Neural crest cell (in vitro differentiated cells): ENCODE measurements around the gene TBX19. TPM values are rescaled to one million over a fixed set of nuclear protein-coding genes. Genes with fewer than 3 reads are reported as not detected.

Source experiments
- DNase-seq: peaks from one replicate; pipeline ENCODE4 v3.0.0; 2021; ENCODE audit warnings: low read depth, mixed read lengths, low spot score
- H3K27ac Mint-ChIP-seq: one replicate; pipeline ENCODE4 v1.8.0; 2021; ENCODE audit warnings: mild to moderate bottlenecking, mixed read lengths; ENCODE audit not compliant: unreplicated experiment
- H3K27me3 Mint-ChIP-seq: 2 replicates; pipeline ENCODE4 v1.8.0; 2021; ENCODE audit warnings: low read depth, mild to moderate bottlenecking, mixed read lengths
- H3K36me3 Mint-ChIP-seq: 2 replicates; pipeline ENCODE4 v1.8.0; 2021; ENCODE audit warnings: low read depth, mild to moderate bottlenecking, mixed read lengths
- H3K4me1 Mint-ChIP-seq: 2 replicates; pipeline ENCODE4 v1.8.0; 2021; ENCODE audit warnings: mixed read lengths
- H3K4me3 Mint-ChIP-seq: one replicate; pipeline ENCODE4 v1.8.0; 2021; ENCODE audit warnings: mild to moderate bottlenecking, mixed read lengths
- H3K9me3 Mint-ChIP-seq: 2 replicates; pipeline ENCODE4 v1.8.0; 2021; ENCODE audit warnings: mixed read lengths
- total RNA-seq: library from RNA; stranded (reverse); gene quantifications from 2 replicates; pipeline ENCODE4 v1.2.1, GENCODE V29; 2021
- TF ChIP-seq, protein P1 (sequence below): fragments of 200-600 bp; sonication (generic); conservative IDR thresholded peaks from 2 replicates; pipeline ENCODE4 v1.5.0; 2021; ENCODE audit warnings: antibody characterized with exemption, mild to moderate bottlenecking

The TBX19 gene
- total RNA-seq, 1 donor from 2014 or later = 0.68 TPM

DNA sequence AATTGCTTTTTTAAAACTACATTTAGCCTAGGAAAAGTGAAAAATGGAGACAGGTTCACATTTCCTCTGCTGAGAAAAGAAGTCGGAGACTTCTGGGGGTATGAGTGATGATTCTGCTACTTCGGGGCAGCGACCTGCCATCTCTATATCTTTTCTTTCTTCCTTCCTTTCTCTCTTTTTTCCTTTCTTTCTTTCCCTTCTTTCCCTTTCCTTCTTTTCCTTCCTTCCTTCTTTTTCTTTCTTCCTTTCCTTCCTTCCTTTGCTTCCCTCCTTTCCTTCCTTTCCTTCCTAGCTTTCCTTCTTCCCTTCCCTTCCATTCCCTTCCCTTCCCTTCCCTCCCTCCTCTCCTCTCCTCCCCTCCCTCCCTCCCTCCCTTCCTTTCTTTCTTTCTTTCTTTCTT, 17.8 kb downstream of the TBX19 start:
- no peaks in the 10 kb centered on the region for H3K36me3 Mint-ChIP-seq
- peaks cover 6% of the 10 kb centered on the region for H3K4me1 Mint-ChIP-seq
- no peak for DNase-seq
- H3K27me3 Mint-ChIP-seq = no peaks in the 10 kb centered on the region
- H3K9me3 Mint-ChIP-seq = no peaks in the 10 kb centered on the region
- no peak overlapping the region for H3K4me3 Mint-ChIP-seq
- TF ChIP-seq, protein P1, sequence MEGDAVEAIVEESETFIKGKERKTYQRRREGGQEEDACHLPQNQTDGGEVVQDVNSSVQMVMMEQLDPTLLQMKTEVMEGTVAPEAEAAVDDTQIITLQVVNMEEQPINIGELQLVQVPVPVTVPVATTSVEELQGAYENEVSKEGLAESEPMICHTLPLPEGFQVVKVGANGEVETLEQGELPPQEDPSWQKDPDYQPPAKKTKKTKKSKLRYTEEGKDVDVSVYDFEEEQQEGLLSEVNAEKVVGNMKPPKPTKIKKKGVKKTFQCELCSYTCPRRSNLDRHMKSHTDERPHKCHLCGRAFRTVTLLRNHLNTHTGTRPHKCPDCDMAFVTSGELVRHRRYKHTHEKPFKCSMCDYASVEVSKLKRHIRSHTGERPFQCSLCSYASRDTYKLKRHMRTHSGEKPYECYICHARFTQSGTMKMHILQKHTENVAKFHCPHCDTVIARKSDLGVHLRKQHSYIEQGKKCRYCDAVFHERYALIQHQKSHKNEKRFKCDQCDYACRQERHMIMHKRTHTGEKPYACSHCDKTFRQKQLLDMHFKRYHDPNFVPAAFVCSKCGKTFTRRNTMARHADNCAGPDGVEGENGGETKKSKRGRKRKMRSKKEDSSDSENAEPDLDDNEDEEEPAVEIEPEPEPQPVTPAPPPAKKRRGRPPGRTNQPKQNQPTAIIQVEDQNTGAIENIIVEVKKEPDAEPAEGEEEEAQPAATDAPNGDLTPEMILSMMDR = no peak
- no peak overlapping the region for H3K27ac Mint-ChIP-seq

DNA sequence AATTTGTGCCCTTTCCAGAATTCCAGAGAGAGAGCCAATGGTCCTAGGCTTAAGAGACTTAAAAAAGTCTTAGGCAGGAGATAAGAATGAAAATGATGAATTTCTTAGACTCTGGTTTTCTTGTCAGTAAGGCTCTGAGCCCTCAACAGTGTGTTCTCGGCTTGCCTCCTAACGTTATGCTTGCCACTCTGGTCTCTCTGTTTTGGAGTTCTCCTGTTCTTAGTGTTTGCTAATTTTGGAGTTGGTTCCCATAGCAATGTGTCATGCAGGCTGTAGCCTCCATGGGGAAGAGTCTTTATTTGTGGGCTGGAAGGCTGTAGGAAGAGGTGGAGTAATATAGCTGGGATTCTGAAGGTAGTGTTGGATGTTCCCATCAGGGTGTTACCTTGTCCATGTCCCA, 19.9 kb downstream of the TBX19 start:
- H3K9me3 Mint-ChIP-seq = no peaks in the 10 kb centered on the region
- H3K36me3 Mint-ChIP-seq = no peaks in the 10 kb centered on the region
- TF ChIP-seq, protein P1 = no peak
- no peak overlapping the region for H3K4me3 Mint-ChIP-seq
- H3K27ac Mint-ChIP-seq = peak overlapping the region; percentile 69
- peaks cover 6% of the 10 kb centered on the region for H3K4me1 Mint-ChIP-seq
- no peaks in the 10 kb centered on the region for H3K27me3 Mint-ChIP-seq
- DNase-seq = no peak

DNA sequence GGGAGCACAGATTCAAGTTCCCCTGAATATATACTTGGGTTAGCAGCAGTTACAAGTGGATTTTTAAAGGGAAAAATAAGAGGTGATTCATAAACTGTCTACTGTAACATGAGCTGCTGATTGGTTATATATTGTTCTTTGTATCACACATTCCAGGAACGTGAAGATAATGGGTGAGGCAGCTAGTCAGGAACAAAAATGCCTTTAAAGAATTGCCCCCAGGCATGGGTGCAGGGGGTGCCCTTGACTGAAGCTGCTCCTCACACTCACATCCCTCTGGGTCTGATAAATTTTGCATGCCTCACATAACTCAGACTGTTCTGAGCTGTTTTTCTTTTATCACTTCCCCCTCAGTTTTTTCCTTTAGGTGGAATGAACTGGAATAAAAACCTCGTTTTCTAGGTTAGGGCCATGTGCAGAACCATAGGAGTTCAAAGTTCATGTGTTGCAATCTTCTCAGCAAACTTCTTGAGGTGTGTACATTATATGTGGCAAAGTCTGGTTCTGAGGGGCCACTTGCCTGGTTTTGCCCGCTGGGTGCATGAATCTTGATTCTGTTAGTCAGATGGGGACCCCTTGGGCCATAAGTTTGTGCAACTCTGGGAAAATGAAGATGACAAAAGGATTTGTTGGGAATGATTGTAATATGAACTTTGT, 21.1 kb downstream of the TBX19 start:
- peaks cover 6% of the 10 kb centered on the region for H3K4me1 Mint-ChIP-seq
- H3K27me3 Mint-ChIP-seq = no peaks in the 10 kb centered on the region
- H3K36me3 Mint-ChIP-seq = no peaks in the 10 kb centered on the region
- no peak overlapping the region for H3K27ac Mint-ChIP-seq
- TF ChIP-seq, protein P1 = no peak
- H3K4me3 Mint-ChIP-seq = no peak overlapping the region
- no peaks in the 10 kb centered on the region for H3K9me3 Mint-ChIP-seq
- no peak for DNase-seq

- Mint-ChIP-seq H3K36me3 (no peaks in the 10 kb centered on the region), H3K4me3 (no peak overlapping the region), H3K9me3 (no peaks in the 10 kb centered on the region), H3K27ac (no peak overlapping the region), H3K27me3 (no peaks in the 10 kb centered on the region), H3K4me1 (peaks cover 6% of the 10 kb centered on the region)
- no peak for DNase-seq
- TF ChIP-seq, protein P1 = no peak
These were observed 23.3 kb downstream of the TBX19 start for GRCh38 chr1:168303716-168304540.

DNA sequence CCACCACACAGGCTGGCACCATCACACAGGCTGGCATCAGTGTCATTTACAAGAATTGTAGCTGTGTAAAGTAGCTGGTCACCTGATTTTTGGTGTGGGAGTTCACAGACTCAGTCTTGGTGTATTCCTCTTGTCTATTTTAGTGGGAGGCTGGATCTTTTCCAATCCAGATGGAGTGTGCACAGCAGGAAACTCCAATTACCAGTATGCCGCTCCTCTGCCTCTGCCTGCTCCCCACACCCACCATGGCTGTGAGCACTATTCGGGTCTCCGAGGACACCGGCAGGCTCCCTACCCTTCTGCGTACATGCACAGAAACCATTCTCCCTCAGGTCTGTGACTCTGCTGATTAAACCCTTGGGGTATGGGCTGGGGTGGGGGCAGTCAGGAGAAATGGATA, 24.2 kb downstream of the TBX19 start:
- DNase-seq = no peak
- TF ChIP-seq, protein P1 = no peak
- H3K27ac Mint-ChIP-seq = no peak overlapping the region
- peaks cover 6% of the 10 kb centered on the region for H3K4me1 Mint-ChIP-seq
- H3K9me3 Mint-ChIP-seq = no peaks in the 10 kb centered on the region
- H3K36me3 Mint-ChIP-seq = no peaks in the 10 kb centered on the region
- H3K27me3 Mint-ChIP-seq = no peaks in the 10 kb centered on the region
- no peak overlapping the region for H3K4me3 Mint-ChIP-seq
